ENCODE results near the gene ALKBH7.
"Not testable (repeated sequence)": the region's sequence is repeated elsewhere in the genome, so short reads cannot be mapped to it uniquely, and the experiment has no call there.

The ALKBH7 gene, protein sequence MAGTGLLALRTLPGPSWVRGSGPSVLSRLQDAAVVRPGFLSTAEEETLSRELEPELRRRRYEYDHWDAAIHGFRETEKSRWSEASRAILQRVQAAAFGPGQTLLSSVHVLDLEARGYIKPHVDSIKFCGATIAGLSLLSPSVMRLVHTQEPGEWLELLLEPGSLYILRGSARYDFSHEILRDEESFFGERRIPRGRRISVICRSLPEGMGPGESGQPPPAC

DNA sequence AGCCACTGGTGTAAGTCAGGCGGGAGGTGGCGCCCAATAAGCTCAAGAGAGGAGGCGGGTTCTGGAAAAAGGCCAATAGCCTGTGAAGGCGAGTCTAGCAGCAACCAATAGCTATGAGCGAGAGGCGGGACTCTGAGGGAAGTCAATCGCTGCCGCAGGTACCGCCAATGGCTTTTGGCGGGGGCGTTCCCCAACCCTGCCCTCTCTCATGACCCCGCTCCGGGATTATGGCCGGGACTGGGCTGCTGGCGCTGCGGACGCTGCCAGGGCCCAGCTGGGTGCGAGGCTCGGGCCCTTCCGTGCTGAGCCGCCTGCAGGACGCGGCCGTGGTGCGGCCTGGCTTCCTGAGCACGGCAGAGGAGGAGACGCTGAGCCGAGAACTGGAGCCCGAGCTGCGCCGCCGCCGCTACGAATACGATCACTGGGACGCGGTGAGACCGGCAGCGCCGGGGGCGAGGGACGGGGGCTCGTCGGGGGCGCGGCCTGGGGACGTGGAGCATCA, at the start of gene ALKBH7:
TSS of gene ALKBH7 (plus strand) at position 201 of the 502 bp plus-strand sequence. CDS start at position 228, 27 bp downstream.
- peak; percentile 99 for DNase-seq

DNA sequence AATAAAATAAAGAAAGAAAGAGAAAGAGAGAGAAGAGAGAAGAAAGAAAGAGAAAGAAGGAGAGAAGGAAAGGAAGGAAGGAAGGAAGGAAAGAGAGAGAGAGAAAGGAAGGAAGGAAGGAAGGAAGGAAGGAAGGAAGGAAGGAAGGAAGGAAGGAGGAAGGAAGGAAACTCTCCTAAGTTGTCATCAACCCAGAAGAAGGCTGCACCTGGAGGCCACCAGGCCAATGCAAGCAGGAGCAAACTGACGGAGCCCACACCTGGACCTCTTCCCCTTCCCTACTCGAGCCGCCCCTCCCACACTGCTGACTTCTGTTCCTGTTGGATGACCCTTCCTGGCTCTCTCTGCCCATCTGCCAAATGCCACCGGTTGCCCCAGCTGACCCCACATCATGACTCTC, 47.8 kb upstream of the ALKBH7 start:
- no peak for DNase-seq

DNA sequence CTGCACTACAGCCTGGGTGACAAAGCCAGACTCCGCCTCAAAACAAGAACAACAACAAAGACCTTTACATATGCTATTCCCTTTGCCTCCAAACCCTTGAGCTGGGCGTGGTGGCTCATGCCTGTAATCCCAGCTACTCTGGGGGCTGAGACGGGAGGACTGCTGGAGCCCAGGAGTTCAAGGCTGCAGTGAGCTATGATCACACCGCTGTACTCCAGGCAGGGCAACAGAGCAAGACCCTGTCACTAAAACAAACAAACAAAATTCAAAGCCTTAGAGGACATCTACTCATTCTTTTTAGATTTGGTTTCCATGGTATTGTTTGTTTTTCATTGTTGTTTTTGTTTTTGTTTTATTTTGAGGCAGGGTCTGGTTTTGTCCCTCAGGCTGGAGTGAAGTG, 47.0 kb upstream of the ALKBH7 start:
- DNase-seq = no peak

DNA sequence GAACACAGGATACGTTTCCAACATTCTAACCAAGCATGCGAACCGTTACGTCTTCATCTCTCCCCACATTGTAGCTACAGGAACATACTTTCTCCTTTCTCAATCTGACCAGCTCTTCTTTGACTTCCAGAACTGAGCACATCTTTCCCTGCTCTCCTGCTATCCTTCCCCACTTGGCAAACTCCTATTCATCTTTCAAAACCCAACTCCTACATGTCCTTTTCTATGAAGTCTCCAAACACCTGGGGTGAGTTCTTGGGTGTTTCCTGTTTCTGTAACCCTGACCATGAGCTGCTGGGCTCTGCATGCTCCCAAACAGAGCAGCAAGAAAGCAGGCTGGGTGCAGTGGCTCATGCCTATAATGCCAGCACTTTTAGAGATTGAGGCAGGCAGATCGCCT, 45.8 kb upstream of the ALKBH7 start:
- DNase-seq = no peak

DNA sequence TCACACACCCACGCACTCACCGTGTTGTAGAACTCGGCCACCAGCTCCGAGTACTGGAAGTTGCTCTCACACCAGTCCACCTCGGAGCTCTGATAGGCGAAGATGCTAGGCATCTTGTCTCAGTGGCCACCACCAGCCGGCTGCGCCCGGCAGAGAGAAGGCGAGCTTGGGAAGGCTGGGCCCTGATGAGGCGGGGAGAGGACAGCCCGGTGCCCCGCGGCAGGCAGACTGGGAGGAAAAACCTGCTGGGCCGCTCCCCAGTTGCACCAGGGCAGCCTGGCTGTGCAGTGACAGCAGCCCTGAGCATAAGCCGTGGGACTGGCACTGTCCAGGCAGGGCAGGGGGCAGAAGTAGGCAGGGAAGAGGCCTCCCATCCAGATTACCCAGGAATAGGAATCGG, 39.2 kb upstream of the ALKBH7 start, which contains the start of gene ACER1:
TSS of gene ACER1 (minus strand) at position 174 of the 400 bp plus-strand sequence. CDS start at position 113, 61 bp downstream.
- no peak for DNase-seq

DNA sequence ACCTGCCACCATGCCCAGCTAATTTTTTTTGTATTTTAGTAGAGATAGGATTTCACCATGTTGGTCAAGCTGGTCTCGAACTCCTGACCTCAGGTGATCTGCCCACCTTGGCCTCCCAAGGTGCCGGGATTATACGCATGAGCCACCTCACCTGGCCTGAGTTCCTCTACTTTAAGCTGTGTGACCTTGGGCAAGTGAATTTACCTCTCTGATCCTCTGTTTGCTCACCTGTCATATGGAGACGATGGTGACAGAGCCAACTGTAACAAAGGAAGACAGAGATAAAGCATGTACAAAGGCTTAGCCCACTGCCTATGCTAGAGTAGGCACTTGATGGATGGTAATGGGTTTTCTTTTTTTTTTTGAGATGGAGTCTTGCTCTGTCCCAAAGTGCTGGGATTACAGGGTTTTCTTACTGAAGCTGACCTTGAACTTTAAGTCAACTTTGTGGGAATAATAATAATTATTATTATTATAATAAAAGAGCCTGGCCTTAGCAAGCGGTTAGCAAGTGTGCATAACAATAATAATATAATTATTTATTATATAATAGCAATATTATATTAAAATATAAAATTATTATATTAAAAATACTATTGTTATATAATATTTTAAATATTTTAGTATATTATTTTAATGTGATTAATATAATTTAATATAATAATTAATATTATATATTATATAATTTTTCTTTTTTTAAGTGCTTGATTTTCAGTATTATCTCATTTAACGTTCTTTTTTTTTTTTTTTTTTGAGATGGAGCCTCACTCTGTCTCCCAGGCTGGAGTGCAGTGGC, 37.9 kb upstream of the ALKBH7 start:
- no peak for DNase-seq

DNA sequence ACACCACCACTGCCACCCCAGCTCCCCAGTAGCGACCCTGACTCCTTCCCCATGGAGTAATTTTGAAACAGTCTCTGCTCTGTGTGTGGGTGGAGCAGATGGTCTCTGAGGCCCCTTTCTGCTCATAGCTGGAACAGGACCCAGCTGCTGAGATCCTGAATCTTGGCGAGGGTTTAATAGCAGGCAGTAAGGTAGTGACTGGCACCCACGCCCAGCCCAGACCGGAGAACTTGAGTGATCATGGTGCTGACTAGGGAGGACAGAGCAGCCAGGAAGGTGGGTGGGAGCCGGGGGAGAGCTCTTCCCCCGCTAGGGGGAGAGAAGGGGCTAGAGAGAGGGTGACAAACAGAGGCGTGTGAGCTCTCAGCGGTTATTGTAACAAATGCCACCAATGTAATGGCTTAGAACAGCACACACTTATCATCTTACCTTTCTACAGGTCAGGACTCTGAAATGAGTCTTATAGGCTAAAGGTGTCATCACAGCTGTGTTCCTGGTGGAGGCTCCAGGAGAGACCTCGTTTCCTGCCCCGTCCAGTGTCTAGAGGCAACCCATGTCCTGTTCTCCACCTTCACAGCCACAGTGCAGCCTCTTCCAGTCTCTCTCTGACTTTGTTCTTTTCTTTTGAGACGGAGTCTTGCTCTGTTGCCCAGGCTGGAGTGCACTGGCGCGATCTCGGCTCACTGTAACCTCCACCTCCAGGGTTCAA, 31.9 kb upstream of the ALKBH7 start:
- no peak for DNase-seq

DNA sequence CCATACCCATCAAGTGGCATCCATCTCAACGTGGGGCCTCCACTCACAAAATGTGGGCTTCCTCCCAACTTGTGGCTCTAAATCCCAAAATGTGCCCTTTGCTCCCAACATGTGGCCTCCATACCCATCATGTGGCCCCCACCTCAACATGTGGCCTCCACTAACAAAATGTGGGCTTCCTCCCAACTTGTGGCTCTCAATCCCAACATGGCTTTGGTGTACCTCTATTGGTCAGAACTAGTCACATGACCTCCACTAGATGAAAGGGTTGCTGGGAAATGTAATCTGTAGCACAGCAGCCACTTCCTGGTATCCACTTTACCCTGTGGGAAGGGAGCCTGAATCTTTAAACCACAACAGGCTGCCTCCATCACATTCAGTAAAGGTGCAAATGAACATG, 29.1 kb upstream of the ALKBH7 start:
- no peak for DNase-seq

DNA sequence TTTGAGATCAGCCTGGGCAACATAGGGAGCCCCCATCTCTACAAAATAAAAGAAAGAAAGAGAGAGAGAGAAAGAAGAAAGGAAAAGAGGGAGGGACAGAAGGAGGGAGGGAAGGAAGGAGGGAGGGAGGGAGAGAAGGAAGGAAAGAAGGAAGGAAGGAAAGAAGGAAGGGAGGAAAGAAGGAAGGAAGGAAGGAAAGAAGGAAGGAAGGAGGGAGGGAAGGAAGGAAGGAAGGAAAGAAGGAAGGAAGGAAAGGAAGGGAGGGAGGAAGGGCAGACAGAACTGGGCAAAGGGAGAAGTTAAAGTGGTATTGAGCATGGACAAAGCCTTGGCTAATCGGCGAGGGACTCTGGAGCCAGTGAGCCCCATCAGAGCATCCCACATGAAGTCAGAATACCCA, 23.3 kb upstream of the ALKBH7 start:
- DNase-seq = not testable (repeated sequence)

DNA sequence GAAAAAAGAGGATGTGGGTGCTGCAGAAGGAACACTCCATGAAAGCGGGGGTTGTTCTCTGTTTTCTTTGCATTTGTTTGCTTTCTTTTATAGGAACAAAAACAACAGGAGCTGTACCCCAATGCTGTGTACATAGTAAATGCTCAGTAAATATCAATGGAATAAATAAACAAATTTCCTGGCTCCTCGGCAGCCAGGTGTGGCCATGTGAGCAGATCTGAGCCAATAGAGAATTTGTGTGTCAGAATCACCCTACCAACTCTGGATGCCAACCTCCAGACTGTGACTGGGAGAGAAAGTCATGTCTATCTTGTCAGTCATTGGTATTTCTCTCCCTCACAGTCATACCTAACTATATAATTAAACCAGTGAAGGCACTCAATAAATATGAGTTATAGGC, 21.9 kb upstream of the ALKBH7 start:
- no peak for DNase-seq

DNA sequence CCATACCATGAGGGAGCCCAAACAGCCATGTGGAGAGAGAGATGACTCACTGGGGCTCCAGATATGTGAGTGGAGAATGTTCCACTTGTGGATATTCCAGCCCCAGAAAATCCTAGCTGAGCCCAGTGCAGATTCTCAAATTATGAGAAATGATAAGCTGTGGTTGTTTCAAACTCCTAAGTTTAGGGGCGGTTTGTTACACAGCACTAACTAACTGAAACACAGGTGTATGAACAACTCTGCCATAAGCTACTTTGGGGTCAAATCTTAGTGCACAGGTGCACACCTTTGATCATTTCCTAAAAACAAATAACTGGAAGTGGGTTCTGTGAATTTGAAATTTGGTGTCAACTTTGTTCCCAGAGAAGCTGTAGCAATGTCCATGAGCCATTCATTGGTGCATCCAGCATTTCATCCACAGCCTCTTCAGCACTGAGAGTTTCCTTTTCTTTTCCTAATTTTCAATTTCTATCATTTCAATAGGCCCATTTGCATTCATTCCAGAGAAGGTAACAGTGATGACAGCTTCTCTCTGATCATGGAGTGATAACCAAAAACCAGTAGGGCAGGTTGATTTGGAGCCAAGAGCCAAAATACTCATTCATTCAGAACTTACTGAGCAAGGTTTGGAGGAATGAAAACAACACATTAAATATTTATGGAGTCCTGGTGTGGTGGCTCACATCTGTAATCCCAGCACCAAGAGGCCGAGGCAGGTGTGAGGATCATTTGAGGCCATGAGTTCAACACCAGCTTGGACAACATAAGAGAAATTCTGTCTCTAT, 20.0 kb upstream of the ALKBH7 start:
- DNase-seq = no peak

DNA sequence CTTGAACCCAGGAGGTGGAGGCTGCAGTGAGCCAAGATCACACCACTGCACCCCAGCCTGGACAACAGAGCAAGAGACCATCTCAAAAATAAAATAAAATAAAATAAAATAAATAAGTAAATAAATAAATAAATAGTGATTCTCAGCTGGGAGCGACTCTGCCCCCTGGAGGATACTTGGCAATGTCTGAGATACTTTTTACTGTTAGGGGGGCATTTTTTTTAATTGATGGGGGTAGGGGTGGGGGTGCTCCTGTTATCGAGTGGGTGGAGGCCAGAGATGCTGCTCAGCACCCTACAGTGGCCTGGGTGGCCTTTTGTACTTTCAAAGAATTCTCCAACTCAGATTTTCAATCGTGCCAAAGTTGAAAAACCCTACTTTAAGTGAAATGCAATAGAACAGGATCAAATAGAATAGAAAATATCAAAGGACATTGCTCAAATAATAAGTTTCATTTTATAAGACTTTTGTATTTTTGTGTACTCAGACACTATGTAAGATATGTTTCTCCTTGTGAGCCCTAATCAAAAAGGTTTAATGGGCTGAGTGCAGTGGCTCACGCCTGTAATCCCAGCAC, 18.4 kb upstream of the ALKBH7 start:
- no peak for DNase-seq

DNA sequence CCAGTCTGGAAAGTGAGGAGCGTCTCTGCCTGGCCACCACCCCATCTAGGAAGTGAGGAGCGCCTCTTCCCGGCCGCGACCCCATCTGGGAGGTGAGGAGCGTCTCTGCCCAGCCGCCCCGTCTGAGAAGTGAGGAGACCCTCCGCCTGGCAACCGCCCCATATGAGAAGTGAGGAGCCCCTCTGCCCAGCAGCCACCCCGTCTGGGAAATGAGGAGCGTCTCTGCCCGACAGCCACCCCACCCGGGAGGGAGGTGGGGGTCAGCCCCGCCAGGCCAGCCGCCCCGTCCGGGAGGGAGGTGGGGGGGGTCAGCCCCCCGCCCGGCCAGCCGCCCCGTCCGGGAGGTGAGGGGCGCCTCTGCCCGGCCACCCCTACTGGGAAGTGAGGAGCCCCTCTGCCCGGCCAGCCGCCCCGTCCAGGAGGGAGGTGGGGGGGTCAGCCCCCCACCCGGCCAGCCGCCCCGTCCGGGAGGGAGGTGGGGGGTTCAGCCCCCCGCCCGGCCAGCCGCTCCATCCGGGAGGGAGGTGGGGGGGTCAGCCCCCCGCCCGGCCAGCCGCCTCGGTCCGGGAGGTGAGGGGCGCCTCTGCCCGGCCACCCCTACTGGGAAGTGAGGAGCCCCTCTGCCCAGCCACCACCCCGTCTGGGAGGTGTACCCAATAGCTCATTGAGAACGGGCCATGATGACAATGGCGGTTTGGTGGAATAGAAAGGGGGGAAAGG, 17.1 kb upstream of the ALKBH7 start:
- DNase-seq = not testable (repeated sequence)

DNA sequence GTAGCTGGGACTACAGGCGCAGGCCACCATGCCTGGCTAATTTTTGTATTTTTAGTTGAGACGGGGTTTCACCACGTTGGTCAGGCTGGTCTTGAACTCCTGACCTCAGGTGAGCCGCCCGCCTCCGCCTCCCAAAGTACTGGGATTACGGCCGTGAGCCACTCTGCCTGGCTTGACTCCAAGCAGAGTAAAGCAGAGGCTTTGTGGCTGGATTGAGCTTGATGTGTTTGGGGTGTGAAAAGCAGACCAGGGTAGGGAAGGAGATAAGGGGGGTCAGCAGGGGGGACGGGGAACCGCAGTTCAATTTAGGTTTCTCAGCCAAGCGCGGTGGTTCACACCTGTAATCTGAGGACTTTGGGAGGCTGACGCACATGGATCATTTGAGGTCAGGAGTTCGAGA, 15.4 kb upstream of the ALKBH7 start:
- no peak for DNase-seq

DNA sequence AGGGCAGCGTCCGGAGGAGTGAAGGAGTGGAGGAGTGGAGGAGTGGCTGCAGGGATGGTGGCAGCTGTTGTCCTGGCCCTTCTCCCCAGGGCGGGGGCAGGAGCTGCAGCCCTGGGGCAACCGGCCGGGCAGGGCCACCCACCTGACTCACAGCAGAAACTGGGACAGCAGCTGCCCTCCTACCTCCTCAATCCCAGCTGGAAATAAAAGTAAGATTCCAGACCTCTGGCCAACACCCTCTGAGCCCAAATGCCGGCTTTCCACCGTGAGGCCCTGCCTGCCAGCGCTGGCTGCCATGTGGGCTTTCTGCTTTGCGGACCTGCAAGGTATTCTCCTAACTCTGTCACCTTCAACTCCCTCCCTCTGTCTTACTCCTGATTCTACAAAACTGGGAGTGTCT, 14.6 kb upstream of the ALKBH7 start:
- no peak for DNase-seq

DNA sequence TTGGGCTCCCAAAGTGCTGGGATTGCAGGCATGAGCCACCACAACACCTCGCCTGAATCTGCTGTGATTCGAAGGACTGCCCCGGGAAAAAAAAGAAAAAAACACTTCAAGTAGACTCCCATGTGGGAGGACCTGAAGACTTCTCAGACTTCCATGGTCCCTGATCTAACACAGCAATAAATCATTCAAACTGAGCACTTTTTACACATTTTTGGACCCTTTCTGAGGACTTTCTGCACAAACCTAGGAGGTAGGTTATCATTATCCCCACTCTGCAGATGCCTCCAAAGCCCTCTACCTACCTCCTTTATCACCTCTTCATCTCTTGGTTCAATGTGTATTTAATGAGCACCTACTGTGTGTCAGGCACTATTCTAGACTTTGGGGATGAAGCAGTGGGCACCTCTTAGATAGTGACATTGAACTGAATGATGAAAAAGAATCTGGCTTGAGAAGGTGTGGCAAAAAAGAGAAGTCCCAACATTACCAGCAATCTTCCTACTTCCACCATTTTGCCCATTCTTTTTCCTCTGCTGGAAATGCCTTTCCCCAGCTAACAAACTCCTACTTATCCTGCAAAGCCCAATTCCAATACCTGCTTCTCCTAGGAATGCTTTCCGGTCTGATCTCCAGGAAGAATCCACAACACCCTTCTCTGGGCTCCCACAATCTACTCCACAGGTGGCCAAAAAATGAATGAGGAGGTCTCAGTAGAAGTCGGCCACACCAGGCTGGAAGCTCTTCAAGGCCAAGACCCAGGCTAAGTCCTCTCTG, 12.8 kb upstream of the ALKBH7 start:
- DNase-seq = no peak

DNA sequence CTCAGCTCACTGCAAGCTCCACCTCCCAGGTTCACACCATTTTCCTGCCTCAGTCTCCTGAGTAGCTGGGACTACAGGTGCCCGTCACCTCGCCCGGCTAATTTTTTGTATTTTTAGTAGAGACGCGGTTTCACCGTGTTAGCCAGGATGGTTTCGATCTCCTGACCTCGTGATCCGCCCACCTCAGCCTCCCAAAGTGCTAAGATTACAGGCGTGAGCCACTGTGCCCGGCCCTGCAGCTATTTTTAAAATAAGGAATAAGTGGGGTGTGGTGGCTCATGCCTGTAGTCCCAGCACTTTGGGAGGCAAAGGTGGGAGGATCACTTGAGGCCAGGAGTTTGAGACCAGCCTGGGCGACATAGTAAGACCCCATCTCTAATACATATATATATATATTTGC, 12.1 kb upstream of the ALKBH7 start:
- not testable (repeated sequence) for DNase-seq

DNA sequence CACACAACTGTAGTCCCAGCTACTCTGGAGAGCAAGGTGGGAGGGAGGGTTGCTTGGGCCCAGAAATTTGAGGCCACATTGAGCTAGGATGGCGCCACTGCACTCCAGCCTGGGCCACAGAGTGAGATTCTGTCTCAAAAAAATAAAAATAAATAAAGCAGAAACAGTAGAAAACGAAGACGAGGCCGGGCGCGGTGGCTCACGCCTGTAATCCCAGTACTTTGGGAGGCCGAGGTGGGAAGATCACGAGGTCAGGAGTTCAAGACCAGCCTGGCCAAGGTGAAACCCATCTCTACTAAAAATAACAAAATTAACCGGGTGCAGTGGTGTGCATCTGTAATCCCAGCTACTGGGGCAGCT, 11.8 kb upstream of the ALKBH7 start:
- DNase-seq = not testable (repeated sequence)

DNA sequence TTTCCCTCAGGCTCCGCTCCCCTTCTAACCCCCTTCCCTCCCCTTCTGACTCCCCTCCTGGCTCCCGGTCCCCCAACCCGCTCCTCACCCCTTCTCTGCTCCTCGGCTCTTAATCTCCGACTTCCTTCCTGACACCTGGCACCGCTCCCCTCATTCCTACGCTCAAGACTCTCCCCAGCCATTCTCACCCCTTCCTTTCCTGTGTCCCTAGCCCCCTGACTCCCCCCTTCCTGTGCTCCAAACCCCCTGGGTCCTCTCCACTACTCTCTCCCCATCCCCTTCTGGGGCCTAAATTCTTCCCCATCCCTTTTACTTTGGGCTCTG, 10.6 kb upstream of the ALKBH7 start:
- no peak for DNase-seq

DNA sequence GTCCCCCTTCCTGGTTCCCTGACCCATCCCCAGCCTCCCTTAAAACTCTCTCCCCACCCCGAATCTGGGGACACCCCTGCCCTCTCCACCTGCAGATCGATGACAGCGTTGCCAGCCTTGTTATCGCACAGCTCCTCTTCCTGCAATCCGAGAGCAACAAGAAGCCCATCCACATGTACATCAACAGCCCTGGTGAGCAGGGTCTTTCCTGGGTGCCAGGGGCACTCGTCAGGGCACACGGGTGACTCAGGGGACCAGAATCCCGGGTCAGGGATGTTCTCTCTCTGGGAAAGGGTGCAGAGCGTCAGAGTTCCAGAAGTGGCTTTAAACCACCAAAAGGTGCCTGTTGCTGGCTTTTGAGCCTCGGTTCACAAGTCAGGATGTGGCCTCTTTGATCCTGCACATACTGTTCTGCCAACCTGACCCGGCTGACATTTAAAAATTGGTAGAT, 10.2 kb upstream of the ALKBH7 start:
- DNase-seq = no peak

DNA sequence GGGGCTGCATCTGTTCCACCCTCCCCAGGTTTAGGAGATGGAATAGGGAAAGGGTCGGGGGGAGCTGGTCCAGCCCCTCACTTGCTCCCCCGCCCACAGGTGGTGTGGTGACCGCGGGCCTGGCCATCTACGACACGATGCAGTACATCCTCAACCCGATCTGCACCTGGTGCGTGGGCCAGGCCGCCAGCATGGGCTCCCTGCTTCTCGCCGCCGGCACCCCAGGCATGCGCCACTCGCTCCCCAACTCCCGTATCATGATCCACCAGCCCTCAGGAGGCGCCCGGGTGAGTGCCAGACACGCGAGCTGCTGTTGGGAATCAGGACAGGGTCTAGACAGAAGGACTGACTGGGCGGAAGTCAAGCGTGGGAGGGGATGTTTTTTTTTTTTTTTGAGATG, 8.2 kb upstream of the ALKBH7 start:
- no peak for DNase-seq

All from NCI-H1105 treated with DMSO at 0.1 percent for 48 hours (cell line).